Naive B cell (primary cell): ENCODE results near the gene LST1. TPM values are rescaled to one million over a fixed set of nuclear protein-coding genes. Genes with fewer than 3 reads are reported as not detected.
A peak's percentile ranks its signal among the peaks of the same experiment; 100 is the strongest.
"Not testable (repeated sequence)": the region's sequence is repeated elsewhere in the genome, so short reads cannot be mapped to it uniquely, and the experiment has no call there.

Experiments used
- ATAC-seq, 2 donors: fragments of 150-1000 bp; cut with Tn5 transposase; 2 replicates each; pipeline ENCODE4 v1.10.0; 2021; ENCODE audit warnings: low read depth in 2 of 2, mild to moderate bottlenecking in 2 of 2, moderate library complexity in 2 of 2
- DNase-seq: peaks from one replicate; pipeline ENCODE4 v3.0.0; 2022
- H3K27ac Mint-ChIP-seq, 6 donors: one replicate each; pipeline ENCODE4 v1.8.0; 2020 to 2022; ENCODE audit warnings: mild to moderate bottlenecking in 6 of 6, mixed read lengths in 6 of 6, moderate library complexity in 5 of 6, inconsistent platforms in 2 of 6
- H3K27me3 Mint-ChIP-seq, 3 donors: one replicate each; pipeline ENCODE4 v1.8.0; 2021 to 2022; ENCODE audit warnings: mixed read lengths in 3 of 3, mild to moderate bottlenecking in 1 of 3
- H3K36me3 Mint-ChIP-seq, 2 donors: one replicate each; pipeline ENCODE4 v1.8.0; 2020 to 2022; ENCODE audit warnings: mixed read lengths in 2 of 2, inconsistent platforms in 1 of 2, mild to moderate bottlenecking in 1 of 2
- H3K4me1 Mint-ChIP-seq, 3 donors: one replicate each; pipeline ENCODE4 v1.8.0; 2020 to 2022; ENCODE audit warnings: mixed read lengths in 3 of 3, inconsistent platforms in 1 of 3, mild to moderate bottlenecking in 1 of 3, moderate library complexity in 1 of 3
- H3K4me3 Mint-ChIP-seq, 8 donors: one replicate each; pipeline ENCODE4 v1.8.0; 2020 to 2022; ENCODE audit warnings: mild to moderate bottlenecking in 8 of 8, mixed read lengths in 8 of 8, moderate library complexity in 8 of 8, inconsistent platforms in 2 of 8
- H3K9me3 Mint-ChIP-seq, 7 donors: one replicate each; pipeline ENCODE4 v1.8.0; 2020 to 2022; ENCODE audit warnings: mixed read lengths in 7 of 7, mild to moderate bottlenecking in 5 of 7, inconsistent platforms in 2 of 7, moderate library complexity in 1 of 7
- polyA plus RNA-seq, 6 donors: library from polyadenylated mRNA; unstranded; fragments of 300-500 nt; fragmentation: Illumina TruSeq; gene quantifications; one replicate each; pipeline ENCODE4 v1.2.3, GENCODE V29; 2021; ENCODE audit warnings: low read depth in 6 of 6

LST1 gene
- polyA plus RNA-seq, 6 donors from 2014 or later: 28.2 to 78.2 (median 35.2) TPM

DNA sequence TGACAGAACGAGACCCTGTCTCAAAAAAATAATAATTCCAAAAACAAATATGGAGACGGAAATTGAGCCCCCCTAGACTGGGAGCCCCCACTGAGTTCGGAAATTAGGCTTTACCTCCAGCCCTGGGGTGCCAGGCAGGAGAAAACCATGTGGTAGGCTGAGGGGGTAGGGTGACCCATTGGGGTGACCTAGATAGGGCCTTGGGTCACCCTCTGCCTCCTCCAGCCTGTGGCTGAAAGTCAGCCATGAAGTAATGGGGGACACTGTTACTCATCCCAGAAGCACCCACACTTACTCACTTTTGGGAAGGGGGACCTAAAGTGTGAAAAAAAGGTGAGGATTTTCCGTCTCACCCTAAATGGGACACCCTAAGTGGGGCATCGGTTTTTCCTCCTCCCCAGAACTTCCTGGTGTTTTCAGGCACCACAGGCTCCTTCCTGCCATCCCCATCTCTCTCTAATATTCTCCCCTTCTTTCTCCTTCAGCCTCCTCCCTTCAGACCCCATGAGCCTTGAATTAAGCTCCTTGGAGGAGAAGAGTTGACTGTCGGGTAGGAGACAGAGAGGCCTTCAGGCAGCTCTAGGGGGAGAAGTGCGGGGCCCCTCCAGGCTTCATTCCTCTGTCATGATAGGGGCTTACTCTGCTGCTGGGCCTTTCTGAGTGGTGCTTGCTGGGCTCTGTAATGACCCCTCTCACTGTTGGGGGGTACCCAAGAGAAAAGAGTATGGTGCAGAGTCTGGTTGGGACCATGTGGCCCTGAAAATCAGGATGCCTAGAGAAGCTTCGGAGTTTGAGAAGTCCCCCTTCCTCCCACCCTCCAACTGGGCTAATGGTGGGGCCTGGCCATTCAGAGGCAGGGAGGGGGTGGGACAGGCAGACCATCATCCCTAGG, 6.3 kb upstream of the LST1 start:
- ATAC-seq (no peak), DNase-seq (no peak)
- Mint-ChIP-seq H3K4me1 (peaks cover 72 to 84% (median 77%) of the 10 kb centered on the region in 3 donors), H3K27ac (peak overlapping the region; percentile 81 to 99 (median 94)), H3K4me3 (peak overlapping the region; percentile 94 to 100 (median 99)), H3K9me3 (no peaks in the 10 kb centered on the region), H3K27me3 (no peaks in the 10 kb centered on the region), H3K36me3 (peaks cover 6 to 26% of the 10 kb centered on the region in 2 donors)

DNA sequence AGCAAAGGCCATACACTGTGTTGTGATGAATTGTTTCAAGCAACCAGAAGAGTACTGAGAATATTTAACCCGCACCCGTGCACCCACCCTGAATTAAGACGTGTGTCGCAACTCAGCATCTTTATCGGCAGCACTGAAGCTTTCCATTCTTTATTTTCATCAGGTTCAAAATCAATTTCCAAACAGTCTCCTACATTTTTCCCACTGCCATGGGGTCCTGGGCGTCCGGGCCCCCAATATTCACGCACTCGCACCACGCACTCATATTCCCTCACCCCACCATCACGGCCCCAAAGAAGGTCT, 5.7 kb upstream of the LST1 start:
- no peaks in the 10 kb centered on the region for H3K27me3 Mint-ChIP-seq
- H3K4me3 Mint-ChIP-seq: peak overlapping the region; percentile 94 to 100 (median 99)
- no peaks in the 10 kb centered on the region for H3K9me3 Mint-ChIP-seq
- H3K27ac Mint-ChIP-seq: peak overlapping the region; percentile 71 to 99 (median 94)
- H3K4me1 Mint-ChIP-seq: peaks cover 71 to 84% (median 74%) of the 10 kb centered on the region in 3 donors
- ATAC-seq: no peak
- DNase-seq: no peak
- peaks cover 6 to 26% of the 10 kb centered on the region in 2 donors for H3K36me3 Mint-ChIP-seq

DNA sequence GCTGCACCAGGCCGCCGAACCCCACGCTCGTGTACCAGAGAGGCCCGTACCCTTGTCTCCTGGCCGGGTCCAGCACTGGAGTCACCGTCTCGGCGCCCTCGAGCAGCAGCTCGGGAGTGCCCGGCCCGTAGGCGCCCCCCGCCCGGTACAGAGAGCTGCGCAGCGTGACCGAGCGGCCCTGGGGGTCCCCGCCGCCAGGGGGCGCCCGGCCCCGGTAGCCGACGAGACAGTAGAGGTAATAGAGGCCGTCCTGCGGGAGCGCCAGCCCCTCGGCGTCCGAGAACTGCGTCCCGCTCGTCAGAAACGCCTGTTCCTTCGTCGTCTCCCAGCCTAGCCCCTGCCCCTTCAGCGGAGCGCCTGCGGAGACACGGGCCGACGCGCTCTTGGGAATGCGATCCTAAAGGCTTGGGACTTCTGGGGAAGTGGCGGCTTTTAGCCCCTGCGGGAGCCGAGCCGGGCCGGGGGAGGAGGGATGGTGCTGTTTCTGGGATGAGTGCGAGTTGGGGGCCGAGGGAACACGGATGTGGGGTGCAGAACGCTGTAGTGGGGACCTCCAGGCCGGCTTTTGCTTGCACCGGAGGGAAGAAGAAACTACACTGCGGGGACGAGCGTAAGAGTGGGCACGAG, 5.2 kb upstream of the LST1 start:
- no peaks in the 10 kb centered on the region for H3K27me3 Mint-ChIP-seq
- ATAC-seq (peak; percentile 75), DNase-seq (peak; percentile 86)
- no peaks in the 10 kb centered on the region for H3K9me3 Mint-ChIP-seq
- H3K27ac Mint-ChIP-seq: peak overlapping the region; percentile 96 to 99 (median 98)
- peaks cover 6 to 26% of the 10 kb centered on the region in 2 donors for H3K36me3 Mint-ChIP-seq
- H3K4me1 Mint-ChIP-seq: peaks cover 71 to 84% (median 74%) of the 10 kb centered on the region in 3 donors
- peak overlapping the region; percentile 94 to 100 (median 99) for H3K4me3 Mint-ChIP-seq

DNA sequence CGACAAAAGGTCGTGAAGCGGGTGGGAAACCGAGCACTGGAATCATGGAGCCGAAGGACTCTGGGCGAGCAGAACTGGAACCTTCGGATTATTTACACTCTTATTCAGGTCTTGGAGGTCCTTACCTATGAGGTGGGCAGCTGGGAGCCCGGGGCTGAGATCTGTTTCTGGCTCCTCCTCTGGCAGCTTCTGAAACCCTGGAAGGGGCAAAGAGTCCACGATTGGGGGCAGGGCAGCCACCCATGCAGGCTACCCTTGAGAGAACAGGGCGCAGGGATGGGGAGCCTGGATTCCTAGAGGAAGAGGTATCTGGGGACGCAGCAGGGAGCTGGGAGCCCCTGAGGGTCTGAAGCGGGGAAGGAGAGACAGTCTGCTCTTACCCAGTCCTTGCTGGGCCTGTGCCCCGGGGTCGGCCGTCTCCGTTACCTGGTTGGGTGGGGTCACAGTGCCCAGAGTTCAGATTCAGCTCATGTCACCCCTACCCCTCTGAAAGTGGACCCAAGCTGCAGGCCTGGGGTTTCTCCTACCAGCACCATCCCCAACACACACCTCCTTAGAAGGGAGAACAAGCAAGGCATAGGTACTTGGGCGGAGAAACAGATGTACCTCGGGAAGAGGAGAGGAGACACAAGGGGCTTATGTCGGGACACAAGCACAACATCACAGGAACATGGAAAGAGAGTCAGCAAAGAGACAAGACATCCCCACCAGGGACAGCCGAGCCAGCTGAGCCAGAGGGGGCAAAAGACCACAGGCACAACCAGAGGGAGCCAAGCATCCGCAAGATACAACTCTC, 4.4 kb upstream of the LST1 start:
- peaks cover 71 to 84% (median 74%) of the 10 kb centered on the region in 3 donors for H3K4me1 Mint-ChIP-seq
- ATAC-seq (no peak), DNase-seq (no peak)
- H3K4me3 Mint-ChIP-seq: peak overlapping the region; percentile 94 to 100 (median 99)
- peak overlapping the region; percentile 96 to 99 (median 98) for H3K27ac Mint-ChIP-seq
- H3K9me3 Mint-ChIP-seq: no peaks in the 10 kb centered on the region
- no peaks in the 10 kb centered on the region for H3K27me3 Mint-ChIP-seq
- peaks cover 6 to 26% of the 10 kb centered on the region in 2 donors for H3K36me3 Mint-ChIP-seq

DNA sequence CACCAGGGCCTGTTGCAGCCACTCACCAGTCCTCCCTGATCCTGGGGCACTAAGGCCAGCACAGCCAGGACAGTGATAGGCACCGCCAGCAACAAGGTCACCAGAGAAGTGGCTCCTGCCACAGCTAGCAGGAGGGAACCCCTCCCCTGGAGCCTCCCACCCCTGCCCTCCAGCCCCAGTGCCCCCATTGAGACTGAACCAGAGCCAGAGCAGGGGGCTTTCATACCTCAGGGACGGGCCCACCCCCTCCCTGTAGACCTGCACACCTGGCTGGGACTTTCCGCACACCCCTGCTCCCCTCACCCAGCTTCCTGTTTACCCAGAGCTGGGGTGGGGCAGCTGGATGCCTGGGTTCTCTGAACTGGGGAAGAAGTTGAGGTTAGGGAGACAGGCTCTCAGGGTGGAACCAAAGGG, 3.8 kb upstream of the LST1 start, which contains the start of gene LTB:
TSS of gene LTB (minus strand) at position 195 of the 414 bp plus-strand sequence. CDS start at position 188, 7 bp downstream.
- Mint-ChIP-seq H3K9me3 (no peaks in the 10 kb centered on the region), H3K4me3 (peak within 1 kb of the TSS; percentile 94 to 100 (median 99)), H3K4me1 (peaks cover 71 to 84% (median 74%) of the 10 kb centered on the region in 3 donors), H3K27me3 (no peaks in the 10 kb centered on the region), H3K36me3 (peaks cover 6 to 26% of the 10 kb centered on the region in 2 donors), H3K27ac (peak within 1 kb of the TSS; percentile 96 to 99 (median 98))
- DNase-seq (peak; percentile 79), ATAC-seq (peak; percentile 60)

DNA sequence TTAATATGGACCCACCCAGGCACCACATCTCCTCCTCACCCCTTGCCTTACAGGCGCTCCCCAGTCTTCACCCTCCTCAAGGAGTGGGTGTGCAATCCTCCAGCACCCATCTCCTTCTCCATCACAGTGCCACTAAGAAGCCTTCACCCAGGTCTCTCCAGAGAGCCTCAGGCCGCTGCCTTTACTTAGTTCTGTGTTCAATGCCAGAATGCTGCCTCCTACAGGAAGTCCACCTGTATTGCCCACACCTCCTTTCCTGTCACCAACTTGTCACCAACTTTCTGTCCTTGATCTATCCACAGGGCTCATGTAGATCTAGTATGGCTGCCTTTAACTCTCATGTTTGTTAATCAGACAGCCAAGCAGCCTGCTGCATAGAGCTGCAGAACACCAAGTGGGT, 586 bp upstream of the LST1 start:
- Mint-ChIP-seq H3K4me3 (peak overlapping the region; percentile 68 to 100 (median 90)), H3K27me3 (no peaks in the 10 kb centered on the region), H3K9me3 (no peaks in the 10 kb centered on the region), H3K27ac (peak overlapping the region; percentile 94 to 99 (median 97)), H3K4me1 (peaks cover 67 to 84% (median 71%) of the 10 kb centered on the region in 3 donors), H3K36me3 (peaks cover 11 to 25% of the 10 kb centered on the region in 2 donors)
- ATAC-seq (no peak), DNase-seq (peak; percentile 16)

DNA sequence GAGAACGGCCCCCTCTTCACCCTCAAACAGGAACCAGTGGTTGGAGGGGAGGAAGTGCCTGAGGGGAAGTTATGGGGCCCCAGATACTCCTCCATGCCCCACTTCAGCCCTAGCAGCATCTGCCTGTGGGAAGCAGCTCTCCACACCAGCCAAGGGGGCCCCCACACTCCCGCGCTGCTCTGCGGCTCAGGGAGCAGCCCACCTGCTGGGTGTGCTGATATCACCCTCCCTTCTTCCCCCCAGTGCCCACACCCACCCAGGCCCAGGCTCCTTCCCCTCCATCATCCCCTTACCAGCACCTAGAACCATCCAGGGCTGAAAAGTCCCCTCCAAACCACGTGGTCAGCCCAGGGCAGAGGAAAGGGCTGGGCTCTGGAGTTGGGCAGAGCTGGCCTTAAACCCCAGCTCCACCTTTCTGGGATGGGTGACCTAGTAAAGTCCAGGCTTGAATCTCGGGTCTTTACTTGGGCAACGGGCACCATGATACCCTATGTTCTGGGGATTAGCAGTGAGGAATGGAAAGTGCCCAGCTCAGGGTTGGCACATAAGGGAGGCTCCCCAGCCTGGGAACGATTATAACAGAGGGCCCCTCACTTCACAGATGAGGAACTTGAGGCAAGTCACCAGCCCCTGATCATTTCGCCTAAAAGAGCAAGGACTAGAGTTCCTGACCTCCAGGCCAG, 663 bp downstream of the LST1 start:
- H3K4me1 Mint-ChIP-seq: peaks cover 62 to 96% (median 63%) of the 10 kb centered on the region in 3 donors
- peak; percentile 82 for DNase-seq
- H3K9me3 Mint-ChIP-seq: no peaks in the 10 kb centered on the region
- no peaks in the 10 kb centered on the region for H3K27me3 Mint-ChIP-seq
- peak overlapping the region; percentile 91 to 99 (median 97) for H3K27ac Mint-ChIP-seq
- peak; percentile 80 to 81 for ATAC-seq
- peaks cover 5 to 13% of the 10 kb centered on the region in 2 donors for H3K36me3 Mint-ChIP-seq
- H3K4me3 Mint-ChIP-seq: peak overlapping the region; percentile 68 to 100 (median 91)

DNA sequence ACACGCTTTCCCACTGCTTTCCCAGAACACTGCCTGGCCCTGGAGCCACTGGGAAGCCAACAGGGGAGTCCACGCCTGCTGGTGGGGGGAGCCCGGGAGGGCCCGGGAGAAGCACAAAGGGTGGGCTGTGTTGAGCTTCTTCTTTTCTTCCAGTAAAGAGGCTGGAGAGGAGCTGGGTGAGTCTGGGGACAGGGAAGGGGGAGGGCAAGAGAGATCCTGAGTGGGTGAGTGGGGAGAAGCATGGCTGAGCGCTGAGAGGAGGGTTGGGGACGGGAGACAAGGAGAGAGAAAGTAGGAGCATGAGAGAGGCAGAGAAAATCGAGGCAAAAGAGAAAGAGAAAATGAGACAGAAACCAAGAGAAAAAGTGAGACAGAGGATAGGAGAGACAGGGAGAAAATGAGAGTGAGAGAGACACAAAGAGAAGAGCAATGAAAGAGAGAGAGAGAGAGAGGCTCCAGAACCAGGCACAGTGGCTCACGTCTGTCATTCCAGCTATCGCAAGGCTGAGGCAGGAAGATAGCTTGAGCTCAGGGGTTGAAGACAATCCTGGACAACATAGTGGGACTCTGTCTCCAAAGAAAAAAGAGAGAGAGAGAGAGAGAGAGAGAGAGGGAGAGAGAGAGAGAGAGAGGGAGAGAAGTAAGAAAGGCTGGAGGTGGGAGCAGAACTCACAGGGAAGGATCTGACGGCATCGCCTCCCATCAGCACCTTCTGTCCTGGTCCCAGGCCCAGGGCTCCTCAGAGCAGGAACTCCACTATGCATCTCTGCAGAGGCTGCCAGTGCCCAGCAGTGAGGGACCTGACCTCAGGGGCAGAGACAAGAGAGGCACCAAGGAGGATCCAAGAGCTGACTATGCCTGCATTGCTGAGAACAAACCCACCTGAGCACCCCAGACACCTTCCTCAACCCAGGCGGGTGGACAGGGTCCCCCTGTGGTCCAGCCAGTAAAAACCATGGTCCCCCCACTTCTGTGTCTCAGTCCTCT, 2.0 kb downstream of the LST1 start:
- peaks cover 62 to 98% (median 66%) of the 10 kb centered on the region in 3 donors for H3K4me1 Mint-ChIP-seq

DNA sequence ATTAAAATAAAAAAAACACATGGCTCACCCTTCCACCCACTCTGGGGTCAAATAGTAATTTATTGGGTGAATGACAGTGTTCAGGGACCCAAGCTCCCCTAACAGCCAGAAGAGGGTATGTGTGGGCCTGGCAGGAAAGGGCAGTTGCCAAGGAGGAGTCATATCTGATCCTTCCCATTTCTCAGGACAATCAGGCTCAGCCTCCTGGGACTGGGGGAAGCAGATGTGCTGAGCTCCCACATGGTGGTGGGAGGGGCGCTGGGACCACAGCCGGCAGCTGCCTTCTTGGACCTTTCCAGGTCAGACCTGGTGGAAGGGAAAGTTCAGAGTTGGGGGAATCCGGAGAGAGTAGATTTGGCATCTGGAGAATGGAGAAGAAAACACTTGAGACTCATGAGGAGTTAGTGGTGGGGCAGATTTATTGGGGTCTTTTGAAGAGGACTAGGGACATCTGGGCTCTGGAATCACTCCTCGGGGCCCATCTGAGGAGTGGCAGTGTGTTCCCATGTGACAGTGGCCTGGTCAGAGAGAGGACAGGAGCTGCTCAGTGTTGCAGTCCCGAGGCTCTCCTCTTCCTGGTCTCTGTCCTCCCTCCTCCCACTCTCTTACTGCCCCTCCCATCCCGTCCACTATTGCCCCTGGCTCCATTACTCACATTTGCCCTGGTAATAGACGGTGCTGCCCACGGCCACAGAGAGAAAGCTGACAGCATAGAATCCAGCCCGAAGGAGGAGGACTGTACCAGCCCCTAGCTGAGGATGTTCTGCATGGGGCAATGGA, 3.0 kb downstream of the LST1 start:
- Mint-ChIP-seq H3K27me3 (no peaks in the 10 kb centered on the region), H3K4me1 (peaks cover 63 to 98% (median 73%) of the 10 kb centered on the region in 3 donors), H3K9me3 (no peaks in the 10 kb centered on the region), H3K27ac (peak overlapping the region in 4 of 6 donors; percentile 57 to 96 (median 85)), H3K36me3 (peaks cover 5 to 8% of the 10 kb centered on the region in 2 donors), H3K4me3 (peak overlapping the region in 7 of 8 donors; percentile 7 to 81 (median 68))
- no peak for DNase-seq
- no peak for ATAC-seq

More for the DNA sequence above, 2.0 kb downstream of the LST1 start:
- Mint-ChIP-seq H3K4me3 (peak overlapping the region; percentile 68 to 99 (median 90)), H3K27ac (peak overlapping the region; percentile 72 to 97 (median 95)), H3K9me3 (no peaks in the 10 kb centered on the region), H3K36me3 (peaks cover 5 to 8% of the 10 kb centered on the region in 2 donors), H3K27me3 (no peaks in the 10 kb centered on the region)
- ATAC-seq (no peak), DNase-seq (peak; percentile 33)

DNA sequence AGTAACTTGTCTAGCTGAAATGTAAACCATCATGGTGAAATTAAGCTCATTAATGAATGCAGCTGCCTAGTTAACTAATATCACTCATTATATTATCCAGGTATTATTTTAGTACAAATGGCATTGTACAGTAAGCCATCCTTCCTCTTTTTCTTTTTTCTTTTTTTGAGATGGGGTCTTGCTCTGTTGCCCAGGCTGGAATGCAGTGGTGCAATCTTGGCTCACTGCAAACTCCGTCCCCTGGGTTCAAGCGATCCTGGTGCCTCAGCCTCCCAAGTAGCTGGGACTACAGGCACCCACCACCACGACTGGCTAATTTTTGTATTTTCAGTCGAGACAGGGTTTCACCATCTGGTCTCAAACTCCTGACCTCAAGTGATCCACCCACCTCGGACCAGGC, 4.6 kb downstream of the LST1 start:
- H3K4me3 Mint-ChIP-seq: peak overlapping the region in 3 of 8 donors; percentile 36 to 65 (median 64)
- H3K36me3 Mint-ChIP-seq, ATAC-seq, DNase-seq, H3K9me3 Mint-ChIP-seq, H3K27me3 Mint-ChIP-seq: not testable (repeated sequence)
- H3K27ac Mint-ChIP-seq: peak overlapping the region in 2 of 6 donors; percentile 36 to 75
- peaks cover 55 to 95% (median 72%) of the 10 kb centered on the region in 3 donors for H3K4me1 Mint-ChIP-seq

DNA sequence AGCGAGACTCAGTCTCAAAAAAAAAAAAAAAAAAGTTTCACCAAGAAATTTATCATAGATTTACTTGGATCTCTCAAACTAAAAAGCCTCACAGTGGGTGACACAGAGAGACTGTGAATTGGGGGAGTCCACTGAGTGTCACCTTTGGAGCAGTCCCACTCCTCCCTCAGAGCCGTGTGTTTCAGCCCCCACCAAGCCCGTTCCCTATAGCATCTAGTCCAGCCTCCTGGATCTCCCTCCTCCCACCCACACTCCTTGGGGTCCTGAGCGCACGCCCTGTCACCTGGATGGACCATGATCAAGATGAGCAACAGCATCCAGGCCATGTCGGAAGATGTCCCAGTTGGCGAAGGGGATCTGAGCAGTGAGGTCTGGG, 6.3 kb downstream of the LST1 start:
- DNase-seq: no peak
- Mint-ChIP-seq H3K9me3 (no peaks in the 10 kb centered on the region), H3K4me1 (peaks cover 45 to 92% (median 70%) of the 10 kb centered on the region in 3 donors), H3K27me3 (no peaks in the 10 kb centered on the region), H3K27ac (peak overlapping the region; percentile 85 to 98 (median 95)), H3K4me3 (peak overlapping the region; percentile 73 to 91 (median 84)), H3K36me3 (peaks cover 5 to 8% of the 10 kb centered on the region in 2 donors)
- peak in 1 of 2 donors; percentile 2 for ATAC-seq
